CD4-positive, alpha-beta memory T cell (primary cell): ENCODE results near the gene FAM13C. TPM values are rescaled to one million over a fixed set of nuclear protein-coding genes. Genes with fewer than 3 reads are reported as not detected.

ENCODE experiments used
- CTCF ChIA-PET: fragments of 350-600 bp; sonication (Branson Sonifier 250); formaldehyde crosslinking; loops from one replicate; lab custom pipeline; 2021; ENCODE audit warnings: inconsistent platforms; ENCODE audit not compliant: partially characterized antibody; lab: Charles Lee
- POLR2A ChIA-PET: fragments of 350-600 bp; sonication (Branson Sonifier 250); formaldehyde crosslinking; loops from one replicate; lab custom pipeline; 2021; ENCODE audit not compliant: partially characterized antibody; lab: Charles Lee
- DNase-seq, 5 donors: peaks; one replicate each; pipeline versions ENCODE4 v3.0.0 to v3.0.0-alpha.2; 2020 to 2022; ENCODE audit warnings: mixed read lengths in 1 of 5
- H3K27ac ChIP-seq: one replicate; pipeline ENCODE4 v1.7.0; 2013; ENCODE audit warnings: low read depth, low read length
- H3K27me3 ChIP-seq: 2 replicates; pipeline ENCODE4 v1.7.0; 2013; ENCODE audit warnings: mild to moderate bottlenecking, low read length, moderate library complexity; ENCODE audit not compliant: insufficient read depth
- H3K36me3 ChIP-seq: 2 replicates; pipeline ENCODE4 v1.7.0; 2013; ENCODE audit warnings: mild to moderate bottlenecking, low read length, moderate library complexity; ENCODE audit not compliant: insufficient read depth
- H3K4me1 ChIP-seq: 2 replicates; pipeline ENCODE4 v1.7.0; 2013; ENCODE audit warnings: mild to moderate bottlenecking, low read length, moderate library complexity; ENCODE audit not compliant: insufficient read depth
- H3K4me3 ChIP-seq, 2 donors: one replicate each; pipeline ENCODE4 v1.7.0; 2013; ENCODE audit warnings: low read length in 2 of 2, mild to moderate bottlenecking in 1 of 2
- H3K9me3 ChIP-seq, 2 donors: one replicate each; pipeline ENCODE4 v1.7.0; 2013; ENCODE audit warnings: low read length in 2 of 2, control low read depth in 1 of 2; ENCODE audit not compliant: control insufficient read depth in 1 of 2
- H3K27ac Mint-ChIP-seq, 7 donors: one replicate each; pipeline ENCODE4 v1.8.0; 2020 to 2021; ENCODE audit warnings: mixed read lengths in 7 of 7, mild to moderate bottlenecking in 6 of 7, inconsistent platforms in 3 of 7, moderate library complexity in 3 of 7
- H3K27me3 Mint-ChIP-seq, 2 donors: one replicate each; pipeline ENCODE4 v1.8.0; 2020 to 2021; ENCODE audit warnings: mixed read lengths in 2 of 2
- H3K36me3 Mint-ChIP-seq, 2 donors: one replicate each; pipeline ENCODE4 v1.8.0; 2020 to 2021; ENCODE audit warnings: mixed read lengths in 2 of 2, inconsistent platforms in 1 of 2, mild to moderate bottlenecking in 1 of 2
- H3K4me1 Mint-ChIP-seq, 4 donors: one replicate each; pipeline ENCODE4 v1.8.0; 2020 to 2021; ENCODE audit warnings: mixed read lengths in 4 of 4, mild to moderate bottlenecking in 1 of 4
- H3K4me3 Mint-ChIP-seq, 8 donors: one replicate each; pipeline ENCODE4 v1.8.0; 2020 to 2021; ENCODE audit warnings: mixed read lengths in 8 of 8, mild to moderate bottlenecking in 7 of 8, moderate library complexity in 6 of 8, inconsistent platforms in 3 of 8
- H3K9me3 Mint-ChIP-seq, 8 donors: one replicate each; pipeline ENCODE4 v1.8.0; 2020 to 2021; ENCODE audit warnings: mixed read lengths in 8 of 8, mild to moderate bottlenecking in 5 of 8, inconsistent platforms in 3 of 8, moderate library complexity in 1 of 8
- intact Hi-C: fragments of 100-400 bp; cut with micrococcal nuclease; formaldehyde crosslinking; loops from one replicate; pipeline ENCODE4 v1.15.1; 2023
- polyA plus RNA-seq, 2 donors: library from polyadenylated mRNA; unstranded; fragments of 300-500 nt; fragmentation: Illumina TruSeq; gene quantifications; one replicate each; pipeline ENCODE4 v1.2.3, GENCODE V29; 2021
- total RNA-seq, 2 experiments: library from RNA; stranded (reverse); gene quantifications; one replicate each; pipeline ENCODE4 v1.2.3, GENCODE V29; 2021

FAM13C gene
- total and polyA plus RNA-seq, 4 experiments from 2014 or later = not detected

DNA sequence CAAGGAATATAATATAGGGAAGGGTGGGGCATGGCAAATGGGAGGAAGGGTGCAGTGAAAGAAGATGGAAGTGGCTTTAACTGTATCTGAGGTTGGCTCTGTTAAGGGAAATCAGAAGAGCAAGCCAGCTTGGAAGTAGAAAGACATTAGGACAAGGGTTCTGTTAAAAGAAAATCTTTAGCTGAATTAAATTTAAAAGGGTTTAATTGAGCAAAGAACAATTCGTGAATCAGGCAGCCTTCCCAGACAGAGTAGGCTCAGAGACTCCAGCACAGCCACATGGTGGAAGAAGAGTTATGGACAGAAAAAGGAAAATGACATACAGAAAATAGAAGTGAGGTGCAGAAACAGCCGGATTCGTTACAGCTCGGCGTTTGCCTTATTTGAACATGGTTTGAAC, 42.0 kb downstream of the FAM13C start:
- Histone ChIP-seq H3K9me3 (no peaks in the 10 kb centered on the region), H3K4me1 (no peaks in the 10 kb centered on the region), H3K27me3 (no peaks in the 10 kb centered on the region), H3K27ac (no peak overlapping the region), H3K36me3 (no peaks in the 10 kb centered on the region), H3K4me3 (no peak overlapping the region)
- ChIA-PET POLR2A (no interaction called here), CTCF (no interaction called here)
- no peak for DNase-seq
- Mint-ChIP-seq H3K9me3 (peaks cover 0 to 4% (median under 1%) of the 10 kb centered on the region in 8 donors), H3K4me3 (no peak overlapping the region), H3K4me1 (no peaks in the 10 kb centered on the region), H3K36me3 (no peaks in the 10 kb centered on the region), H3K27ac (no peak overlapping the region), H3K27me3 (no peaks in the 10 kb centered on the region)
- intact Hi-C loops = no loop called here

DNA sequence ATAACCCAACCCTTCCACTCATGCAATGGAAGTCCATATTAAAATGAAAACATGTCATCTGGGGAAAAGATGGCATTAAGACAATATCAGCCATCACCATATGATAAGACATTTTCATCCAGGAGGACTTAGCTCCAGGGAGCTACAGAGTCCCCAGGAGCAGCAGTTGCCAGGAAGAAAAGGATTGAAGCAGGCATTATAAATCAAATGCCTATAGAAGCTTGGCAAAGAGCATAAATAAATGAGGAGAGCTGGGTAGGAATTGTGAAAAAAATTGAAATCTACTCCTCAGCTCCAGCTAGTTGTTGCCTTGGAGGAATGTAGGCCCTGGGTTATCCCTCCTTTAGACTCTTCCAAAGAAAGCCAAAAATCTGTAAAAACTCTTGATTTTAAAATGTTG, 42.5 kb downstream of the FAM13C start:
- Histone ChIP-seq H3K4me3 (no peak overlapping the region), H3K27me3 (no peaks in the 10 kb centered on the region), H3K4me1 (no peaks in the 10 kb centered on the region), H3K36me3 (no peaks in the 10 kb centered on the region), H3K9me3 (no peaks in the 10 kb centered on the region), H3K27ac (no peak overlapping the region)
- intact Hi-C loops = no loop called here
- no peaks in the 10 kb centered on the region for H3K36me3 Mint-ChIP-seq
- no peaks in the 10 kb centered on the region for H3K27me3 Mint-ChIP-seq
- ChIA-PET CTCF (no interaction called here), POLR2A (no interaction called here)
- H3K27ac Mint-ChIP-seq = no peak overlapping the region
- no peak overlapping the region for H3K4me3 Mint-ChIP-seq
- H3K4me1 Mint-ChIP-seq = no peaks in the 10 kb centered on the region
- H3K9me3 Mint-ChIP-seq = peaks cover 0 to 4% (median under 1%) of the 10 kb centered on the region in 8 donors
- no peak for DNase-seq

DNA sequence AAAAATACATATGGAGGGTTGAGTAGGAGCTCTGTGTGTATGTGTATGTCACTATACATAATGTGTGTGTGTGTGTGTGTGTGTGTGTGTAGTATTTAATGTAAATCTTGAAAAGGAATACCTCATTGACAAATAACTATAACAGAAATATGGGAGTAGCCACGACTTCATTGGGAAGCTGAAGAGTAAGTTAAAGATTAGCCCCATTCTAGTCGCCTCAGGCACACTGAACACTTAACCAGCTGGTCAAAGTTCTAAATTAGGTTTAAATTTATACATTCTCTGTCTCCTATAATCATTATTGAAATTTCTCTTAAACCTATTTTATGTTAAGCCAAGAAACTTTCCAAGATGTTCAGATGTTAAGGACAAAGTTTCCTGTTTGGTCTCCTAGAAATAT, 45.3 kb downstream of the FAM13C start:
- ChIA-PET CTCF (no interaction called here), POLR2A (no interaction called here)
- intact Hi-C loops = no loop called here
- Mint-ChIP-seq H3K9me3 (peaks cover 0 to 6% (median under 1%) of the 10 kb centered on the region in 8 donors), H3K27me3 (no peaks in the 10 kb centered on the region), H3K4me3 (no peak overlapping the region), H3K4me1 (no peaks in the 10 kb centered on the region), H3K36me3 (no peaks in the 10 kb centered on the region), H3K27ac (no peak overlapping the region)
- H3K27me3 ChIP-seq = no peaks in the 10 kb centered on the region
- no peak overlapping the region for H3K4me3 ChIP-seq
- H3K36me3 ChIP-seq = no peaks in the 10 kb centered on the region
- H3K27ac ChIP-seq = no peak overlapping the region
- H3K4me1 ChIP-seq = no peaks in the 10 kb centered on the region
- DNase-seq = no peak
- H3K9me3 ChIP-seq = no peaks in the 10 kb centered on the region

DNA sequence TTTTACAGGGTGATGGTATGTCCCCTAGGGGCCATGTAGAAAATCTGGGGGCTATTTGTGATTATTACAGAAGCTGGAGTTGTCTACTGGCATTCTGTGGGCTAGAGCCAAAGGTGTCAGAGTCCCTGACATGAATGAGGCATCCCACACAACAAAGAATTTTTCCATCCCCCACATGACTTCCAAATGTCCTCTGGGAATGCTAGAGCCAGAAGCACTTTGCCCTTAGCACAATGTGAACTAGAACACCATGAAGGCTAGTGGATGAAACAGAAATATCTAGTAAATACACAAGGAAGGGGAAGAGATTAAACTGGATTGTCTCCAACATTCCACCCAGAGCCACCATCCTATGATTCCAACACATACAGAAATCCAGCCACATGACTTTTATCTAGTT, 46.9 kb downstream of the FAM13C start:
- DNase-seq = no peak
- Histone ChIP-seq H3K27ac (no peak overlapping the region), H3K27me3 (no peaks in the 10 kb centered on the region), H3K9me3 (no peaks in the 10 kb centered on the region), H3K36me3 (no peaks in the 10 kb centered on the region), H3K4me3 (no peak overlapping the region), H3K4me1 (no peaks in the 10 kb centered on the region)
- Mint-ChIP-seq H3K27me3 (no peaks in the 10 kb centered on the region), H3K36me3 (no peaks in the 10 kb centered on the region), H3K4me3 (no peak overlapping the region), H3K27ac (no peak overlapping the region), H3K4me1 (no peaks in the 10 kb centered on the region), H3K9me3 (peaks cover 0 to 6% (median under 1%) of the 10 kb centered on the region in 8 donors)
- intact Hi-C loops = no loop called here
- ChIA-PET CTCF (no interaction called here), POLR2A (no interaction called here)

DNA sequence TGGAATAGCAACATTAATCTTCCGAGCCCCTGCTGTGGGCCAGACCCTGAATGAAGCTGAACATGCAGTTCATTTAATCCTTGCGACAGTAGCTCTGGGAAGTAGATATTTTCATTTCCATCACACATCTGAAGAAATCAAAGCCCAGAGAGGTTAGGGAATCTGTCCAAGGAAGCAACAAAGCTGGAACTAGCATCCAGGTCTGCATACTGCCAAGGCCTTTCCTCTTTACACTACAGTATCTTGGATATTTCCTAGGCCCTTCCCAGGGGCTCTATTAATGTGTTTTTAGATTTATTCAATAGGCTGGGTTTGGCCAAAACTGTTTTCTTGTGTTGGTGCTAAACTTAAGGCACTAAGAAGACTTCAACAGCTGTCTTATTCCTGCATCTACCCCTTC, 48.1 kb downstream of the FAM13C start:
- no peak for DNase-seq
- H3K9me3 Mint-ChIP-seq = peaks cover 0 to 4% (median under 1%) of the 10 kb centered on the region in 8 donors
- no peaks in the 10 kb centered on the region for H3K36me3 ChIP-seq
- H3K27me3 ChIP-seq = no peaks in the 10 kb centered on the region
- intact Hi-C loops = no loop called here
- no peaks in the 10 kb centered on the region for H3K4me1 Mint-ChIP-seq
- no peak overlapping the region for H3K4me3 ChIP-seq
- no peaks in the 10 kb centered on the region for H3K9me3 ChIP-seq
- no peaks in the 10 kb centered on the region for H3K27me3 Mint-ChIP-seq
- no peak overlapping the region for H3K27ac Mint-ChIP-seq
- ChIA-PET CTCF (no interaction called here), POLR2A (no interaction called here)
- H3K4me3 Mint-ChIP-seq = no peak overlapping the region
- no peak overlapping the region for H3K27ac ChIP-seq
- no peaks in the 10 kb centered on the region for H3K36me3 Mint-ChIP-seq
- no peaks in the 10 kb centered on the region for H3K4me1 ChIP-seq

DNA sequence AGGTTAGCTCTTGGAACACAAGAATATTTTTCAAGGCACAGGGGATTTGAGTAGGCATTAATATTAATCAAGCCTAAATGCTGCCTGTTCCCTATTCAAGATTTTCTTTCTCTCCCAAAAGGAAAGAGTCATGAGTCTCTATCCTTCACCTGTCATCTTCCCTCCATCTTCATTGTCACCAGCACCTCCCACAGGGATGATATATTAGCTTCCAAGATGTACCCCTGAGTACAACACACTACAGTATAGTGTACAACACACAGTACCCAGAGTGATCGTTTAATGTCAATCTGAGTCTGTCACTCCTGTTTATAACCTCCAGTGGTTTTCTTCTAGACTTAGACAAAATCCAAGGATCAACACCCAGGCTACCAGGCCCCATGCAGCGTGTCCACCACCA, 50.1 kb downstream of the FAM13C start:
- no peak overlapping the region for H3K4me3 Mint-ChIP-seq
- ChIA-PET POLR2A (no interaction called here), CTCF (no interaction called here)
- H3K27me3 Mint-ChIP-seq = no peaks in the 10 kb centered on the region
- no peak overlapping the region for H3K4me3 ChIP-seq
- no peaks in the 10 kb centered on the region for H3K27me3 ChIP-seq
- H3K36me3 Mint-ChIP-seq = no peaks in the 10 kb centered on the region
- intact Hi-C loops = no loop called here
- H3K4me1 Mint-ChIP-seq = no peaks in the 10 kb centered on the region
- peaks cover 0 to 4% (median under 1%) of the 10 kb centered on the region in 8 donors for H3K9me3 Mint-ChIP-seq
- no peaks in the 10 kb centered on the region for H3K36me3 ChIP-seq
- no peak overlapping the region for H3K27ac ChIP-seq
- no peaks in the 10 kb centered on the region for H3K4me1 ChIP-seq
- no peak overlapping the region for H3K27ac Mint-ChIP-seq
- no peaks in the 10 kb centered on the region for H3K9me3 ChIP-seq
- no peak for DNase-seq

DNA sequence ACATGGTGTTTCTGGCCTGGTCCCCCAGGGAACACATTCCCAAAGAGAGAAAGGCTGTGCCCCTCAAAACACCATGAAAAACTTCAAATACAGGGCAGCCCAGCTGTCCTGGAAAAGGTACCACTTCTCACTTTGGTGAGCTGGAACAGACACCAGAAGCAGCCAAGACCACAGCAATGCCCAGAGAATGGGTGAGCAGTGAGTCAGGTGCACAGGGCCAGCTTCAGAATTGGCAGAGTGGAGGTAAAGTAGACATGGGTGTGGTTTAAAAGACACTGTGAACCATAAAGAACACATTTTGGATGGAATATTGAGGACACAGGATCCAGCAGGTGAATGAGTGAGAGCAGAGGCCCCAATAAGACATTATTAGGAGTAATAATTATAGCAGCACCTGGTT, 51.3 kb downstream of the FAM13C start:
- Mint-ChIP-seq H3K27me3 (no peaks in the 10 kb centered on the region), H3K9me3 (peaks cover 0 to 4% (median under 1%) of the 10 kb centered on the region in 8 donors), H3K4me1 (no peaks in the 10 kb centered on the region), H3K4me3 (no peak overlapping the region), H3K27ac (no peak overlapping the region), H3K36me3 (no peaks in the 10 kb centered on the region)
- Histone ChIP-seq H3K27ac (no peak overlapping the region), H3K36me3 (no peaks in the 10 kb centered on the region), H3K27me3 (no peaks in the 10 kb centered on the region), H3K4me3 (no peak overlapping the region), H3K4me1 (no peaks in the 10 kb centered on the region), H3K9me3 (no peaks in the 10 kb centered on the region)
- POLR2A ChIA-PET = no interaction called here
- no peak for DNase-seq
- intact Hi-C loops = no loop called here
- CTCF ChIA-PET = no interaction called here

DNA sequence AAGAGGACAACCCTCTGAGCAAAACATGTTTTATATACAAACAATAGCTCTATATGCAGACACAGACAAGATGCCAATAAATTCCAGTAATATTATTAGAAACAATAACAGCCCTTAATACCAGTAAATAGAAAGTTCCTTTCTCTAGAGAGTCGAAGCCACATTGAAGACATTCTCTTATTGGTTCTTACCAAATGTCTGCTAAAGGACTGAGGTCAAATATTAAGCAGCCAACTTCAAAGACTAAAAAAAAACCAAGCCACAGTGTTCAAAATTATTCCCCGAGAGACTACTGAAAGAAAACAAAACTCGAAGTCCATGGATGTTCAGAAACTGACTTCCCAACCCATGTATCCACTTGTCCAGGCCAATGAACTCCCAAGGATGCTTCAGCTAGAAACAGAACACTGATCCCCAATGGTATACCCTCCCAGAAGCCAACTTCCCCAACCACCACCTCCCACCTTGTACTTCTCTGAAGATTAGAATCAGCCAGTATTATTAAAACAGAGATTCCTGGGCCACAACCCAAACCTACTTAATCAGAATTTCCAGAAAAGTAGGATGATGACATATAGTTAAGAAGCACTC, 51.9 kb downstream of the FAM13C start:
- POLR2A ChIA-PET = no interaction called here
- no peaks in the 10 kb centered on the region for H3K36me3 ChIP-seq
- H3K4me1 ChIP-seq = no peaks in the 10 kb centered on the region
- no peaks in the 10 kb centered on the region for H3K4me1 Mint-ChIP-seq
- H3K9me3 ChIP-seq = no peaks in the 10 kb centered on the region
- no peak overlapping the region for H3K27ac ChIP-seq
- H3K36me3 Mint-ChIP-seq = no peaks in the 10 kb centered on the region
- H3K4me3 Mint-ChIP-seq = no peak overlapping the region
- CTCF ChIA-PET = no interaction called here
- no peak overlapping the region for H3K4me3 ChIP-seq
- intact Hi-C loops = no loop called here
- no peak overlapping the region for H3K27ac Mint-ChIP-seq
- H3K27me3 ChIP-seq = no peaks in the 10 kb centered on the region
- H3K9me3 Mint-ChIP-seq = peaks cover 0 to 4% (median under 1%) of the 10 kb centered on the region in 8 donors
- DNase-seq = no peak
- no peaks in the 10 kb centered on the region for H3K27me3 Mint-ChIP-seq
